HUES48 (cell line): ENCODE data around the gene COBLL1.

Experiments
- H3K27ac ChIP-seq: one replicate; pipeline ENCODE4 v1.7.0; 2013; ENCODE audit warnings: low read depth, low read length, inconsistent platforms
- H3K27me3 ChIP-seq: 2 replicates; pipeline ENCODE4 v1.6.1; 2013; ENCODE audit warnings: mild to moderate bottlenecking, low read length; ENCODE audit not compliant: control insufficient read depth, insufficient read depth
- H3K36me3 ChIP-seq: 2 replicates; pipeline ENCODE4 v1.6.1; 2013; ENCODE audit warnings: low read length; ENCODE audit not compliant: control insufficient read depth, insufficient read depth
- H3K4me1 ChIP-seq: 2 replicates; pipeline ENCODE4 v1.6.1; 2013; ENCODE audit warnings: mild to moderate bottlenecking, low read length; ENCODE audit not compliant: control insufficient read depth, insufficient read depth
- H3K4me3 ChIP-seq: 2 replicates; pipeline ENCODE4 v1.5.1; 2013; ENCODE audit warnings: mild to moderate bottlenecking, low read depth, low read length
- H3K9ac ChIP-seq: 2 replicates; pipeline ENCODE4 v1.6.1; 2013; ENCODE audit warnings: mild to moderate bottlenecking, low read depth, low read length, moderate library complexity
- H3K9me3 ChIP-seq: 2 replicates; pipeline ENCODE4 v1.6.1; 2013; ENCODE audit warnings: low read length; ENCODE audit not compliant: control insufficient read depth, insufficient read depth

The COBLL1 gene

GRCh38 chr2:164841719-164842623 is at the start of gene COBLL1:
Gene COBLL1, minus strand, starts transcription at chr2:164841823. Its CDS starts 627 bp downstream, at chr2:164841196.
- peak within 1 kb of the TSS; percentile 91 for H3K4me3 ChIP-seq
- no peaks in the 10 kb centered on the region for H3K9me3 ChIP-seq
- peak within 1 kb of the TSS; percentile 78 for H3K27ac ChIP-seq
- peaks cover 17% of the 10 kb centered on the region for H3K4me1 ChIP-seq
- H3K36me3 ChIP-seq = no peaks in the 10 kb centered on the region
- H3K9ac ChIP-seq = peak within 1 kb of the TSS; percentile 75
- peaks cover 11% of the 10 kb centered on the region for H3K27me3 ChIP-seq

DNA sequence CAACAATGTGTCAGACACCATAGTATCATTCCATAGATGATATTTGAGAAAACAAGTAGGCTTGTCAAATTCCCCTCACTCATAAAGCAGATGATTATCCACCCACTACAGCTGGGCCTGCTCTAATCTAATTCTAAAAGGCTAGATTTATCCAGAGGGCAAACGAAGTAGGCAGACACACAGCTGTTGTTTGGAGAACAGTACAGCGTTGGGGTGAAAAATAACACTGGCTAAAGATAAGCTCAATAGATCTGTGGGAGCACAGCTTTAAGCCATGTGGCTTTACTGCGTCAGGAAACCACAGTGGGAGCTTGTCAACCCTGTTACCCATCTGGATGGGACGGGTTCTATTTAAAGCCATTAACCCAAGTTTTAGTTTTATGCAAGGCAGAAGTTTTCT is 48.9 kb upstream of the COBLL1 start:
- no peaks in the 10 kb centered on the region for H3K27me3 ChIP-seq
- H3K36me3 ChIP-seq = no peaks in the 10 kb centered on the region
- H3K9me3 ChIP-seq = no peaks in the 10 kb centered on the region
- H3K9ac ChIP-seq = no peak overlapping the region
- H3K27ac ChIP-seq = no peak overlapping the region
- H3K4me1 ChIP-seq = no peaks in the 10 kb centered on the region
- H3K4me3 ChIP-seq = no peak overlapping the region

GRCh38 chr2:164888592-164888991 is 47.0 kb upstream of the COBLL1 start:
- no peak overlapping the region for H3K9ac ChIP-seq
- no peaks in the 10 kb centered on the region for H3K27me3 ChIP-seq
- no peak overlapping the region for H3K27ac ChIP-seq
- H3K4me3 ChIP-seq = no peak overlapping the region
- H3K36me3 ChIP-seq = no peaks in the 10 kb centered on the region
- H3K4me1 ChIP-seq = no peaks in the 10 kb centered on the region
- H3K9me3 ChIP-seq = no peaks in the 10 kb centered on the region

DNA sequence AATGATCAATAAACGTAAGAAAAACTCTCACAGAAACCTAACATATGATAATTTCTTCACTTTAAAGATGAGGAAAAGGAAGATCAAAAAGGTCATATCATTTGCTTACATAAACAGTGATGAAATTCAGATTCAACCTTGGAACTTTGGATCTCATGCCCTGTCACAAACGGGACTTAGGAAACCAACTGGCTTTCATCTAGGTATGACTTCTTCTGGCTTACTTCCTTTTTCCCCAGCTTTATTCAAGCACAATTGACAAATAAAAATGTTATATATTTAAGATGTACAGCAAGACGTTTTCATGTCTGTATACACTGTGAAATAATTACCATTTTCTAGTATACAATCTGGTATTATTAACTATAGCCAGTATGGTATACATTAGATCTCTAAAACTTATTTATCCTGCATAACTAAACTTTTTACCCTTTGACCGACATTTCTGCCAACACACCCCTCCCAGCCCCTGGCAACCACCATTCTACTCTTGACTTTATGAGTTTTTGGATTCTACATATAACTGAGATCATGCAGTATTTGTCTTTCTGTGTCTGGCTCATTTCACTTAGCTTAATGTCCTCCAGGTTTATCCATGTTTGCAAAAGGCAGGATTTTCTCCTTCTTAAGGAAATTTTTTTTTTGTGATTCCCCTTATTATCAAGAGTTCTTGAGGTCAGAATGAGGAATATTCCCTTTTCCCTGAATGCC is 46.0 kb upstream of the COBLL1 start:
- Histone ChIP-seq H3K27me3 (no peaks in the 10 kb centered on the region), H3K4me3 (no peak overlapping the region), H3K9me3 (no peaks in the 10 kb centered on the region), H3K27ac (no peak overlapping the region), H3K9ac (no peak overlapping the region), H3K36me3 (no peaks in the 10 kb centered on the region), H3K4me1 (no peaks in the 10 kb centered on the region)

DNA sequence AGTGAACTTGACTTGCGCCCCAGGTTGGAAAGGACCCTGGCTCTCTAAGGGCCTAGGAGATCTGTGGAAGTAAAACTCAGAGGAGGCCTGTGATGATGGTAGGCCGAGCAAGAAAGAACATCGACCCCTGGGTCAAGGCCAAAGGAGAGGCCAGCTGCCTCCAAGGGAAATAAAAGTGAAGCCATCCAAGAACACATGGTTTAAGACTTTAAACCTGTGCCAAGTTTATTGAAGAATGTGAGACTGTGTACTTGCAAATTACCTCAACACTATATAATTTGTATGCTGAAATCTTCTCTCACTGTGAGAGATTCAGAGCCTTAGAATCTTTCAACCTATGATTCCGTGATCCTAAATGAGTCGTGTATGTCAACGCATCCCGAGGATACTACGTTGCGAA is 40.7 kb upstream of the COBLL1 start:
- Histone ChIP-seq H3K4me1 (0 out of 2 replicates have a peak, but pooled peaks cover 5% of the 10 kb centered on the region), H3K4me3 (no peak overlapping the region), H3K9ac (no peak overlapping the region), H3K9me3 (no peaks in the 10 kb centered on the region), H3K27me3 (no peaks in the 10 kb centered on the region), H3K27ac (no peak overlapping the region), H3K36me3 (no peaks in the 10 kb centered on the region)

GRCh38 chr2:164881524-164881923 is 39.9 kb upstream of the COBLL1 start:
- no peaks in the 10 kb centered on the region for H3K27me3 ChIP-seq
- H3K9me3 ChIP-seq = no peaks in the 10 kb centered on the region
- no peak overlapping the region for H3K9ac ChIP-seq
- H3K36me3 ChIP-seq = no peaks in the 10 kb centered on the region
- H3K27ac ChIP-seq = no peak overlapping the region
- H3K4me3 ChIP-seq = no peak overlapping the region
- H3K4me1 ChIP-seq = 0 out of 2 replicates have a peak, but pooled peaks cover 5% of the 10 kb centered on the region

GRCh38 chr2:164879901-164880535 is 38.4 kb upstream of the COBLL1 start:
- no peaks in the 10 kb centered on the region for H3K36me3 ChIP-seq
- H3K9me3 ChIP-seq = no peaks in the 10 kb centered on the region
- H3K27me3 ChIP-seq = no peaks in the 10 kb centered on the region
- no peak overlapping the region for H3K27ac ChIP-seq
- H3K9ac ChIP-seq = no peak overlapping the region
- H3K4me1 ChIP-seq = 0 out of 2 replicates have a peak, but pooled peaks cover 5% of the 10 kb centered on the region
- no peak overlapping the region for H3K4me3 ChIP-seq

- Histone ChIP-seq H3K9ac (no peak overlapping the region), H3K36me3 (no peaks in the 10 kb centered on the region), H3K4me3 (no peak overlapping the region), H3K27ac (no peak overlapping the region), H3K9me3 (no peaks in the 10 kb centered on the region), H3K27me3 (no peaks in the 10 kb centered on the region), H3K4me1 (0 out of 2 replicates have a peak, but pooled peaks cover 5% of the 10 kb centered on the region)
Observed at GRCh38 chr2:164877927-164878326, 36.3 kb upstream of the COBLL1 start.

DNA sequence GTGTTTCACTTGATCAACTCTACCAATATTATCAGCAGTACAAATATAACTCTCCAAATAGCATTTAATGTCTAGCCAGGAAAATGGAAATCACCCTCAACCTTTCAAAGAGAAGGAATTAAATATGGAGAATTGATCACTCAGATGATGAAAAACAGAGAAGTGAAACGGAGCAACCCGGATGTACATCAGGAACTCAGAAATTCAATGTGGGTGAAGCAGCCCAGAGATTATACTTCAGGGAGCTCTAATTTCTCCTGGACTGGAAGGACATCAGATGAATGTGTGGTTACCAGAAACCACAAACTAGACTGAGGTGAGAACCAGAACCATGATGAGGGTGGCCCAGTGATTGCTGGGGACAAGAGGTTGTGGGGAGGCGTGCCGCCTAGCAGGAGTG is 35.5 kb upstream of the COBLL1 start:
- no peaks in the 10 kb centered on the region for H3K9me3 ChIP-seq
- no peaks in the 10 kb centered on the region for H3K36me3 ChIP-seq
- no peak overlapping the region for H3K27ac ChIP-seq
- H3K9ac ChIP-seq = no peak overlapping the region
- no peak overlapping the region for H3K4me3 ChIP-seq
- H3K27me3 ChIP-seq = no peaks in the 10 kb centered on the region
- H3K4me1 ChIP-seq = 0 out of 2 replicates have a peak, but pooled peaks cover 5% of the 10 kb centered on the region

GRCh38 chr2:164875334-164876205 is 33.9 kb upstream of the COBLL1 start:
- H3K9me3 ChIP-seq = no peaks in the 10 kb centered on the region
- no peaks in the 10 kb centered on the region for H3K27me3 ChIP-seq
- H3K4me3 ChIP-seq = no peak overlapping the region
- 0 out of 2 replicates have a peak, but pooled peaks cover 5% of the 10 kb centered on the region for H3K4me1 ChIP-seq
- H3K27ac ChIP-seq = no peak overlapping the region
- H3K9ac ChIP-seq = no peak overlapping the region
- H3K36me3 ChIP-seq = no peaks in the 10 kb centered on the region
